Measurements from ENCODE around the gene LYRM4.

- TF ChIP-seq CTCF (IDR thresholded peaks at IDR 0.05; ENCODE audit: low read length) = no peak
- no peak for TF ChIP-seq EZH2 (IDR thresholded peaks at IDR 0.05; ENCODE audit: borderline replicate concordance, low read length)
Observed at GRCh38 chr6:5084360-5084780, 176.4 kb downstream of the LYRM4 start.

Measured in OCI-LY1 (cell line).